ENCODE measurements around the gene GRPEL2.
A peak's percentile ranks its signal among the peaks of the same experiment; 100 is the strongest.

Gene GRPEL2

GRCh38 chr5:149358868-149359495, 13.7 kb downstream of the GRPEL2 start:
- no peak for DNase-seq

DNA sequence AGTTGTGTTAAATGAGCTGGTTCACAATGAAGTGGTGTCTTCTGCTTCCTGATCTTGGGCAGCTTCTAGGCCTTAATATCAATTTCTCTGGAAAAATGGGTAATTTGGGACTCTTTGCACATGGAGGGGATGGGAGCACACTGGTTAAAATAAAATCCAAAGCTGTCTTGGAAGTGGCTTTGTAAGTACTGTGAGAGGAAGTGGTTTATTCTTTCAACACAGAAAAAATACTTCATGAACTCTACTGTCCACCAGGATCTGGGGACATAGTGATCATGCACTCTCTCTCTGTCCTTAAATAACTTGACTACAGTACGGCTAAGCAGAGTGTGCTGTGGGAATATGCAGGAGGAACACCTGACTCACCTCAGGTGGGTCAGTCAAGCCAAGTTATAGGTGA, 15.0 kb downstream of the GRPEL2 start:
- DNase-seq, result no peak

DNA sequence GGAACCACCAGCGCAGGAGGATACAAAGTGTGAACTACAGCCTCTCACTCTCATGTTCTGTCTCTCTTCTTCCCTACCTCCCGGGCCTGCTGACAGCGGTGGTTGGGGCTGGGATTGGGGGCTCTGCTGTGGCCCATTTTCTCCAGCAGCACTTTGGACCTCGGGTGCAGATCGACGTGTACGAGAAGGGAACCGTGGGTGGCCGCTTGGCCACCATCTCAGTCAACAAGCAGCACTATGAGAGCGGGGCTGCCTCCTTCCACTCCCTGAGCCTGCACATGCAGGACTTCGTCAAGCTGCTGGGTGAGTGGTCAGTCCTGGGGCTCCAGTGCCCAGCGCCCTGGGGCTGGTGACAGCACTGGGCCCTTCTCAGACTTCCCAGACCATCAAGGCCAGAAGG, 17.2 kb downstream of the GRPEL2 start:
- DNase-seq, result no peak

GRCh38 chr5:149363358-149363757, 18.1 kb downstream of the GRPEL2 start:
- no peak for DNase-seq

DNA sequence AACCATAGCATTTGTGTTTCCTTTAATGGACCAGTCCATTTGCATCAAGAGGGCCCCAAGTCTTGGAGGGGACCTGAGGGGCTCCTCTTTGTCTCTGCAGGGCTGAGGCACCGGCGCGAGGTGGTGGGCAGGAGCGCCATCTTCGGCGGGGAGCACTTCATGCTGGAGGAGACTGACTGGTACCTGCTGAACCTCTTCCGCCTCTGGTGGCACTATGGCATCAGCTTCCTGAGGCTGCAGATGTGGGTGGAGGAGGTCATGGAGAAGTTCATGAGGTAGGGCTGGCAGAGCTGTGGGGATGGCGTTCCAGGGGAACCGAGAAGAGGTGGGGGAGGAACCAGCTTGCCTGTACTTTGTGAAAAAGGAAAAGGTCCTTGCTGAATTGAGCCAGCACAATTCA, 18.6 kb downstream of the GRPEL2 start:
- DNase-seq, result no peak

DNA sequence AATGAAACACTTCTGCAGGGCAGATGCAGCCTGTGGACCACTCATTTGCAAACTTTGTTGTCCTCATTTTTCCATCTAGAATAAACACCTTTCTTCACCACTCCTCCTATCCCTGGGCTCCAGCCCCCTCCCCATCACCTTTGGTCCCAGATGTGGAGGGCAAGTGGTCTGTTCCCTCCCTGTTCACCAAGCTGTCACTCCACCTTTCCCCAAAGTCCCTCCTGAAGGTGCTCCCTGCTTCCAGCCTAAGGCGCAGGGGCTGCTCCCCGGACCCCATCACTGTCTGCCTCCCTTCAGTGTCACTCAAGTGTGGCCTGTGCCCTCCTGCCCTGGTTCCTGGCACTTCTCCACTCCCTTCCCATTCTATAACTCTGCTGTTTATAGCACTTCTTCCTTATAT, 19.4 kb downstream of the GRPEL2 start:
- no peak for DNase-seq

GRCh38 chr5:149365418-149365817, 20.1 kb downstream of the GRPEL2 start:
- no peak for DNase-seq

- DNase-seq, result no peak
Measured at GRCh38 chr5:149366169-149366729, 20.9 kb downstream of the GRPEL2 start.

DNA sequence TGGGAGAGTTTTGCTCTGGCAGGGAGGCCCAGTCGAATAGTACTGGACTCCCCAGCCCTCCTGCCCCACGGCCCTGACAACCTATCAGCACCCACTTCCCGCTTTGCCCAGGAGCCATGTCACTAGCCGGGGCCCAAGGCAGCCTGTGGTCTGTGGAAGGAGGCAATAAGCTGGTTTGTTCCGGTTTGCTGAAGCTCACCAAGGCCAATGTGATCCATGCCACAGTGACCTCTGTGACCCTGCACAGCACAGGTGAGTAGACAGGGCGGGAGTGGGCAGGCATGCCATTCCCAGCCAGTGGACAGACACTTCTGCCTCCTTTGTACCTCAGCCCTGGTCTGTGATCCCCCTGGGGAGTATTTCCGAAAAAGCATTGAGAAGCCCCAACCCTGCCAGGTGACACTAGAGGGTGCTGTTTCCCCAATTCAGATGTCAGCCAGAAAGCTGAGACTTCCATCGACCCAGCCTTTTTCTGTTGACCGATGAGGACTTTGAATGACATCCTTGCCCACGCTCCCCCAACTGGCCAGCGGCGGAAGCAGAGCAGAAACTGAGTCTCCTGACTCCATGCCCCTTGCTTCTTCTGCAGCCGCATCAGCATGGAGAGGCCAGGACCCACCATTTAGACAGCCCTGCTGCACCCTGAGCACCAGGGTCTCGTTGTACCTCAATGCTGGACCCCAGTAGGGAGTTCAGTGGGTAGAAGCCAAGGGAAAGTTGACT, 22.1 kb downstream of the GRPEL2 start:
- DNase-seq, result peak; percentile 62 to 66

DNA sequence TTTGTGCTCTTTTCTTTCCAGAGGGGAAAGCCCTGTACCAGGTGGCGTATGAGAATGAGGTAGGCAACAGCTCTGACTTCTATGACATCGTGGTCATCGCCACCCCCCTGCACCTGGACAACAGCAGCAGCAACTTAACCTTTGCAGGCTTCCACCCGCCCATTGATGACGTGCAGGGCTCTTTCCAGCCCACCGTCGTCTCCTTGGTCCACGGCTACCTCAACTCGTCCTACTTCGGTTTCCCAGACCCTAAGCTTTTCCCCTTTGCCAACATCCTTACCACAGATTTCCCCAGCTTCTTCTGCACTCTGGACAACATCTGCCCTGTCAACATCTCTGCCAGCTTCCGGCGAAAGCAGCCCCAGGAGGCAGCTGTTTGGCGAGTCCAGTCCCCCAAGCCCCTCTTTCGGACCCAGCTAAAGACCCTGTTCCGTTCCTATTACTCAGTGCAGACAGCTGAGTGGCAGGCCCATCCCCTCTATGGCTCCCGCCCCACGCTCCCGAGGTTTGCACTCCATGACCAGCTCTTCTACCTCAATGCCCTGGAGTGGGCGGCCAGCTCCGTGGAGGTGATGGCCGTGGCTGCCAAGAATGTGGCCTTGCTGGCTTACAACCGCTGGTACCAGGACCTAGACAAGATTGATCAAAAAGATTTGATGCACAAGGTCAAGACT, 22.8 kb downstream of the GRPEL2 start:
- no peak for DNase-seq

DNA sequence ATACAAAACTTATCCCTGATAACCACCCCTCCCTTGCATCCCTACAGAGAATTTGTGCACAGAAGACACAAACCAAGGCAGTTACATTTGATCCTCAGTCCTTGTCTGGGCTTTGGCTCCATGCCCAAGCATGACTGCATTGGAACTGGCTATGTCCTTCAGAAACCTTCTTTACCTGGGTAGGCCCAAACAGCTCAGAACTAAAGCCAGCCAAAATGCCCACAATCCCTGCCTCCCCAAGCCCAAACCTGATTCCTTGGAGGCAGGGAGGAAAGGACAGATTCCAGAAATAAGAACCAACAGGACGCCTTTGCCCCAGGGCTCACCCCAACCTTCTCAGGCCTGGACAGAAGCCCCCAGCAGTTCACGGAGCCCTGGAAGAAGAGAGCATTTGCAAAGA, 25.6 kb downstream of the GRPEL2 start:
- DNase-seq, result no peak

- DNase-seq, result peak; percentile 69 to 75
Measured at GRCh38 chr5:149371296-149371962, 26.1 kb downstream of the GRPEL2 start.

DNA sequence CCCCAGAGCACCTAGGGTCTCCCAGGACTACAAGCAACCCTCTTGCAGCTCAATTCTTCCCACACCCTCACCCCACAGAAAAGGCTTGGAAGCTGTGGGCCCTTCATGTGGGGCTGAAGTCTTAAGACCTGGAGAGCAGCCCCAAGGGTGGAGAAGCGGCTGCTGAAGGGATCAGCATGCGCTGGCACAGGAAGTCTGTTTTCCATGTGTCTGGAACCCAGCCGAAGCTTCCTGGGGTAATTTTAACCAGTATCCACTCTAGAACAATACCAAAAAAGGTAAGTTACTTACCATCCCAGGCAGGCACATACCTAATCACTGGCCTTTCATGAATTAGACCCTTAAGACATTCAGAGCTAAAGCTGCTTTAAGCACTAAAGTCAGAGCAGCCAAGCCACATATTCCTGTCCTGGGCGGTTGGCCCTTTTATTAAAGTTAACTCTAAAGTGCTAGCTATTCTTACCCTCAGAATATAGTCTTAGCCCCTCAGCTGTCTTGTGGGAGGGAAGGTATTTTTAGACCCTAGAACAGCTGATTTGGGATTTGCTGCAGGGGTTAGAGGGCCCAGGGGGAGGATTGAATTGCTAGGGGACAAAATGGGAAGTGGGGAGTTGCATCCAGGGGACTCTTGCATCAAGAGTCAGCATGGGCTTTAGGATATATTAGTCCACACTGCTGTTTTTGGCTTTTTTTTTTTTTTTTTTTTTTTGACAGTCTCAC, 26.9 kb downstream of the GRPEL2 start:
- DNase-seq, result no peak

DNA sequence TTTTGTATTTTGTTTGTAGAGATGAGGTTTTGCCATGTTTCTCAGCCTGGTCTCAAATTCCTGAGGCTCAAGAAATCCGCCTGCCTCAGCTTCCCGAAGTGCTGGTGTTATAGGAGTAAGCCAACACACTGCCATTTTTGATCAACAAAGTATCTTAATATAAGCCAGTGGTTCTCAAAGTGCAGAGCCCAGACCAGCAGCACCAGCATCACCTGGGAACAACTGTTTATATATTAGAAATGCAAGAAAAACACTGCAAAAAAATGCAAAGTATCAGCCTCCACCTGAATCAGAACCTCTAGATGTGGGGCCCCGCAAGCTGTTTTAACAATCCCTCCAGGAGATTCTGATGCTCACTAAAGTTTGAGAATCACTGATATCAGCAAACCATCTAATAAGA, 27.6 kb downstream of the GRPEL2 start:
- DNase-seq, result no peak

- DNase-seq, result no peak
Measured at GRCh38 chr5:149374303-149374702, 29.0 kb downstream of the GRPEL2 start.

DNA sequence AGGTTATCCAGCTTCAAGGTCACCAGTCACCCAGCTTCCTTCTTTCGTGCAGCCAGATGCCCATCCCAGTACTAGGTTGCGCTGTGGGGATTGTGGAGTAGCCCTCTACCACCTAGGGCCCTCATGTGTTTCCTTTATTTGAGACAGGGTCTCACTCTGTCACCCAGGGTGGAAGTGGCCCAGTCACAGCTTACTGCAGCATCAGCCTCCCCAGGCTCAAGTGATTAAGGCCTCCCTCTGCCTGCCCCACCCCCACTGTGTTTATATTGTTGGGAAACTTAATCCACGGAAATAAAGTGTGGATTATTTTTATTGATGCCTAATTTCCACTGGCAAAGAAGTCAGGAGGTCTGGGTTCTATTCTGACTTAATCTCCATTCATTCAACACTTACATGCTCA, 29.5 kb downstream of the GRPEL2 start:
- DNase-seq, result no peak

GRCh38 chr5:149375434-149375833, 30.1 kb downstream of the GRPEL2 start:
- no peak for DNase-seq

GRCh38 chr5:149376104-149376503, 30.8 kb downstream of the GRPEL2 start:
- no peak for DNase-seq

DNA sequence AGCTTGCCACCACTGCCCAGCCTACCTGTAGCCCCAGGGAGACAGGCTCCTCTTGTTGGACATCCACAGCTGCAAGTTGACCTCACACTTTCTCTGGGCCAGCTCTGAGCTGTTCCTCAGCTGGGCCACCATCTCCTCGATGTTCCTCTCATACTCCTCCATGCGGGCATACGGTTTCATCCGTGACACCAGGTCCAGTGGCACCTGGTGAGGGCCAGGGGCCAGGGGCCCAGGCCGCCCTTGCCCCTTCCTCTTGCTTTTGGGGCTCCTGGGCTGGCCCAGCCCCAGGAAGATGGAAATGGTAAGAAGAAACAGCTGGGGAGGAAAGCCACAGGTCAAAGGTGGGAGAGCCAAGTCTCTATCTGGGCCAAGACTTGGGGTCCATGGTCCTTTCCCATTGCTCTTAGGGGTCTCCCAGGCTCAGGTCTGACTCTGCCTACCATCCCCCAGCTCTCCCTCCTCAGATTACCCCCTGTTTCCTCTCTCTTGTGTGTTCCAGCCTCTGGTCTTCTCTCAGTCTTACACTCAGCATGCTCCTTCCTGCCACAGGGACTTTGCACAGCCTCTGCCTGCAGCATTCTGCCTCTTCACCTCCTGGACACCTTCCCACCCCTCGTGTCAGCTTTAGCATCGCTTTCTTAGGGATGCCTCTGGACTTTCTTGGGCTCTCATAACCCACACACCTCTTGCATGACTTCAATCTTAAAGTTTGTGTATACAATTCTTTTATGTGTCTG, 31.6 kb downstream of the GRPEL2 start:
- DNase-seq, result no peak

DNA sequence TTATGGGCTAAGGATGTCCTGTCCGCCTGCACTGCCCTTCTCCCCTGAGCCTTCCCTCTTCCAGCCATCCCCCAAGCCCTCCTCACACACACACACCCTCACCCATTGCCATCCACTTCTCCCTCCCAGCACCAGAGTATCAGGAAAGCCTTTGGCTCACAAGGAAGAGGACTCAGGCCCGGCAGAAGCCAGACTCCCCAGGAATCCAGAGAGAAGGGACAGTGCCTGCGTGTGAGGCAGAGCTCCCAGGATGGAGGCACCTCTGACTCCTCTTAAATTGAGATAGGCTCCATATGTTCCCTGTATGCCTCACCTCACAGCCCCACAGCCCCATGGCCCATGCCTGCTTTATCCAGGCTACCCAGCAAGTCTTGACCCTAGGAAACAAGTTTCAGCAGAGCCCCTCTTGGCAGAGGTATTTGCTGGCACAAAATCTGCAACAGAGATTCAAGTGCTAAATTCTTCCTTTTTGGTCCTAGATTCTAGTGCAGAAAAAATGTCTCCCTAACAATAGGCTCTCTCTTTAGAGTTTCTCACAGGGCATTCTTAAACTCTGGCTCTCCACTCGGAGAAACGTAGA, 33.0 kb downstream of the GRPEL2 start:
- DNase-seq, result no peak

DNA sequence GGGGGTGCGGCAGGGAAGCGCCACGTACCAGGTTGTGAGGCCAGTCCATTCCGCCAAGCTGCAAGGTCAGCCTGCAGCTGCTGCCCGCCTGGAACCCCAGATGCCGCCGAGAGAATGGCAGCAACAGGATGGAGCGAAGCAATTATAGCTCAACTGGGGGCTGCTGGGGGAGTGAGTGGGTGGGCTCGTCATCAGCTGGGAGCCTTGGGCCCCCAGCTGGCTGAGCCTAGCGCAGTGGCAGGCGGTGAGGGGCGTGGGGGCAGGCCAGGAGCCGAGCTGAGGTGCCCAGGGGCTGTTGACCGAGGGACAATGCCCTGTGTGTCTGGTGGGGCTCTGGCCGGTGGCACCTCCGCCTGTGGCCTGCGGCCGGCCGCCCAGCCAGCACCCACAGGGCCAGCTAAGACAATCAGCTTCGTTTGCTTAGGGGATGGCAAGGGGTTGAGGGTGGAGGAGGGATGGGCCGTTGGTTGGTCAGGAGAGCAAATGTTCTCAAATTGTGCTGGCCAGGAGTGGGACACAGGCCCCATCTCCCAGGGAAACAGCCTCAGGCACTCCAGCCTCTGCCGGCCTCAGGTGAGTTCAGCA, 34.0 kb downstream of the GRPEL2 start, which contains the start of gene IL17B:
Gene IL17B, minus strand, starts transcription at position 116 of the 585 bp plus-strand sequence. Its CDS starts 67 bp downstream, at position 49.
- DNase-seq, result no peak
